ENCODE measurements around the gene SPRR2D. TPM values are rescaled to one million over a fixed set of nuclear protein-coding genes. Genes with fewer than 3 reads are reported as not detected.

SPRR2D gene
- total RNA-seq = 2.4 and 8.0 TPM in 2 replicates

DNA sequence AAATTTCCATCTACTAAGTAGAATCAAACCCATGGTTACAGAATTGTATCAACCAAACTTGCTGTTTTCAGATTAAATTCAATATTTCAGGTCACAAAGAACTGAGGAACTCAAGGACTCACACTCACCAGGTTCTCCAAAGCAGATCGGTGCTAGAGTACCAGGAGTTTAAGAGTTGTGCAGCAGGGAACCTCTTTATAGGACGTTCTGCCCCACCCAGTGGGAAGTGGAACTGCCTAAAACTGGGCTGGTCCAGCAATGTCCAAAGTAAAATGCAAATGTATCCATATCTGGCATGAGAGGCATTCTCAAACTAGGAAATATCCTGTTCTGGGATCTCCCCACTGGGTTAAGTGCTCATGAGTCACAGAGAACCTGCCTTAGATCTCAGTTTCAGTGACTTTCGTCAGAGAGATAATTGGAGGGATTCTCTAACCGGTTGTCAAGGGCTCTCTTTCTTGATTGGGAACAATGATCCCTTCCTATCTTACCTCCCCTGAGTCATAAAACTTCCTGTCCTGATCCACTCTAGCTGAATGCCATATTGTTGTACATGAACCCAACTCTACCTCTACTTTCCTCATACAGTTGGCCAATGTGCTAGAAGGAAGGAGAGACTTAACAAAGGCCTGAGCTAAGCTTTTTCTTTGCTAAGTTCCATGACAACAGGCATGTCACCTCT is at the start of gene SPRR2D:
TSS of gene SPRR2D (minus strand) at position 171 of the 682 bp plus-strand sequence. CDS start 774 bp downstream, outside the sequence.
- TF ChIP-seq, protein P1, sequence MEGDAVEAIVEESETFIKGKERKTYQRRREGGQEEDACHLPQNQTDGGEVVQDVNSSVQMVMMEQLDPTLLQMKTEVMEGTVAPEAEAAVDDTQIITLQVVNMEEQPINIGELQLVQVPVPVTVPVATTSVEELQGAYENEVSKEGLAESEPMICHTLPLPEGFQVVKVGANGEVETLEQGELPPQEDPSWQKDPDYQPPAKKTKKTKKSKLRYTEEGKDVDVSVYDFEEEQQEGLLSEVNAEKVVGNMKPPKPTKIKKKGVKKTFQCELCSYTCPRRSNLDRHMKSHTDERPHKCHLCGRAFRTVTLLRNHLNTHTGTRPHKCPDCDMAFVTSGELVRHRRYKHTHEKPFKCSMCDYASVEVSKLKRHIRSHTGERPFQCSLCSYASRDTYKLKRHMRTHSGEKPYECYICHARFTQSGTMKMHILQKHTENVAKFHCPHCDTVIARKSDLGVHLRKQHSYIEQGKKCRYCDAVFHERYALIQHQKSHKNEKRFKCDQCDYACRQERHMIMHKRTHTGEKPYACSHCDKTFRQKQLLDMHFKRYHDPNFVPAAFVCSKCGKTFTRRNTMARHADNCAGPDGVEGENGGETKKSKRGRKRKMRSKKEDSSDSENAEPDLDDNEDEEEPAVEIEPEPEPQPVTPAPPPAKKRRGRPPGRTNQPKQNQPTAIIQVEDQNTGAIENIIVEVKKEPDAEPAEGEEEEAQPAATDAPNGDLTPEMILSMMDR (IDR thresholded peaks at IDR 0.05; ENCODE audit: insufficient read depth, low read length, poor library complexity, severe bottlenecking) = no peak

DNA sequence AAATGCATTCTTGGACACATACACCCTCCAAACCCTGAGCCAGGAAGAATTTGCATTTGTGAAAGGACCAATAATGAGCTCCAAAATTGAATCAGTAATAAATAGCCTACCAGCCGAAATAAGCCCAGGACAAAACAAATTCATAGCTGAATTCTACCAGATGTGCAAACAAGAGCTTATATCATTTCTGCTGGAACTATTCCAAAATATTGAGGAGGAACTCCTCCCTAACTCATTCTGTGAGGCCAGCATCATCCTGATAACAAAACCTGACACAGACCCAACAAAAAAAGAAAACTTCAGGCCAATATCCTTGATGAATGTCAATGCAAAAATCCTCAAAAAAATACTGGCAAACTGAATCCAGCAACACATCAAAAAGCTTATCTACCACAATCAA is 46.7 kb upstream of the SPRR2D start:
- no peak overlapping the region for H3K4me3 ChIP-seq (ENCODE audit: low read depth, low read length)
- H3K27me3 ChIP-seq (ENCODE audit: control insufficient read depth, insufficient read depth, low read length) = no peaks in the 10 kb centered on the region
- no peak for DNase-seq (ENCODE audit: low read depth)
- no peaks in the 10 kb centered on the region for H3K36me3 ChIP-seq (ENCODE audit: control insufficient read depth, insufficient read depth, low read length)
- TF ChIP-seq, protein P1 (IDR thresholded peaks at IDR 0.05; ENCODE audit: insufficient read depth, low read length, poor library complexity, severe bottlenecking) = no peak

More for the DNA sequence above, at the start of gene SPRR2D:
- H3K36me3 ChIP-seq (ENCODE audit: control insufficient read depth, insufficient read depth, low read length) = no peaks in the 10 kb centered on the region
- DNase-seq (ENCODE audit: low read depth) = no peak
- H3K27me3 ChIP-seq (ENCODE audit: control insufficient read depth, insufficient read depth, low read length) = no peaks in the 10 kb centered on the region
- no peak within 1 kb of the TSS for H3K4me3 ChIP-seq (ENCODE audit: low read depth, low read length)

DNA sequence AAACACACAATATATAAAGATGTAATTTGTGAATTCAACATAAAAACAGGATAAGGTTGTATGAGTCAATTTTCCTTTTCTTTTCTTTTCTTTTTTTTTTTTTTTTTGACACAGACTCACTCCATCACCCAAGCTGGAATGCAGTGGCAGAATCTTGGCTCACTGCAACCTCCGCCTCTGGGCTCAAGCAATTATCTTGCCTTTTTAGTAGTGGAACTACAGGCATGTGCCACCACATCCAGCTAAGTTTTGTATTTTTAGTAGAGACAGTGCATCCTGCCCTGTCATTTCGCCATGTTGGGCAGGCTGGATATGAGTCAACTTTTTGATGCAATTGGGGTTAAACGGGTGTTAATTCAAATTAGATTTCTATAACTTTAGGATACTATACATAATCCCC is 40.8 kb upstream of the SPRR2D start:
- no peak for DNase-seq (ENCODE audit: low read depth)
- H3K27me3 ChIP-seq (ENCODE audit: control insufficient read depth, insufficient read depth, low read length) = no peaks in the 10 kb centered on the region
- H3K36me3 ChIP-seq (ENCODE audit: control insufficient read depth, insufficient read depth, low read length) = no peaks in the 10 kb centered on the region
- H3K4me3 ChIP-seq (ENCODE audit: low read depth, low read length) = no peak overlapping the region
- TF ChIP-seq, protein P1 (IDR thresholded peaks at IDR 0.05; ENCODE audit: insufficient read depth, low read length, poor library complexity, severe bottlenecking) = no peak

DNA sequence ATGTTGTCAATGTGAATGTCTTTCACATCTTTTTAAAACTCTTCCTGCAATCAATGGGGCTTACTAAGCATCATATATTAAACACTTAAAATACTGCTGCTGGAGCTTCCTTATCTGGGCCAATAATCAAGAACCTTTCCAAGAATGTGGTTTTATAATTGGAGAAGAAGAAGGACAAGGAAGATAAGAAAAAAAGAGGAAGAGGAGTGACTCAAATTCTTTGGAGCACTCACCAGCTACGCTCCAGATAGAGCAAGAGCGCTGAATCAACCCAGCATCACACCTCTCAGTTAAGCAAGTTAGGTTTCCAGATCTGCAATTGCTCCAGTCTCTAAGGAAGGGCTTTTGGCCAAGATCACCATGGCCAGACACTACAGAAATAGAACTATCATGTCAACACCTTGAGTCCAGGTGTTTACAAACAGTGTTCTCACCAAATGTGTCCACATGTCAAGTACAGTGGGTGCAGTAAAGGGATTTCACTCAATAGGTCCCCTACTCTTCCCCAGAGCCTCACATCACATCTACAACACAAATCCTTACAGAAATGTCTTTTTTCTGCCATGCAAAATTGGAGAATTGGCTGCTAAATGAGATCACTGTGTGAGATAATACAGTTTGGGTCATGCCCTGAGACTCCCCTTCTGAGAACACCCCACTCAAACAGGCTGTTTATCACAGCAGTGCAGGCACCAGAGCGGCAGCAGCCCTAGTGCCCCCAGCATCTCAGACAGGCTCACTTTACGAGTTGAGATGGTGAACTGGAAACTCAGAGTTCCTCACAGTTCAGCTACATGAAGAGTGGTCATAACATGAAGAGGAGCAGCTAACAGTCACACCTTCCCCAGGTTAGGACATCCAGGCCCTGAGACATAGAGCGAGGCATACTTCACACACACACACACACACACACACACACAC is 32.1 kb upstream of the SPRR2D start:
- TF ChIP-seq, protein P1 (IDR thresholded peaks at IDR 0.05; ENCODE audit: insufficient read depth, low read length, poor library complexity, severe bottlenecking) = no peak
- DNase-seq (ENCODE audit: low read depth) = no peak
- no peak overlapping the region for H3K4me3 ChIP-seq (ENCODE audit: low read depth, low read length)
- no peaks in the 10 kb centered on the region for H3K27me3 ChIP-seq (ENCODE audit: control insufficient read depth, insufficient read depth, low read length)
- H3K36me3 ChIP-seq (ENCODE audit: control insufficient read depth, insufficient read depth, low read length) = no peaks in the 10 kb centered on the region

DNA sequence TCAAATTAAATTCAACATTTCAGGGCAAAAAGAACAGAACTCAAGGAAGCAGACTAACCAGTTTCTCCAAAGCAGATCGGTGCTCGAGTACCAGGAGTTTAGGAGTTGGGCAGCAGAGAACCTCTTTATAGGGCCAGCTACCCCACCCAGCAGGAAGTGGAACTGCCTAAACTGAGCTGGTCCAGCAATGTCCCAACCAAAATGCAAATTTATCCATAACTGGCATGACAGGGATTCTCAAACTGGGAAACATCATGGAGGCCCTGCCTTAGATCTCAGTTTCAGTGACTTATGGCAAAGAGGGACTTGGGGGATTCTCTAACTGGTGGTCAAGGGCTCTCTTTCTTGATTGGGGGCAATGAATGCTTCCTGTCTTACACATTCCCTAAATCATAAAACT is 30.6 kb upstream of the SPRR2D start, which contains the start of gene SPRR2B:
TSS of gene SPRR2B (minus strand) at position 101 of the 400 bp plus-strand sequence. CDS start 772 bp downstream, outside the sequence.
- no peaks in the 10 kb centered on the region for H3K36me3 ChIP-seq (ENCODE audit: control insufficient read depth, insufficient read depth, low read length)
- no peak within 1 kb of the TSS for H3K4me3 ChIP-seq (ENCODE audit: low read depth, low read length)
- TF ChIP-seq, protein P1 (IDR thresholded peaks at IDR 0.05; ENCODE audit: insufficient read depth, low read length, poor library complexity, severe bottlenecking) = no peak
- no peaks in the 10 kb centered on the region for H3K27me3 ChIP-seq (ENCODE audit: control insufficient read depth, insufficient read depth, low read length)
- DNase-seq (ENCODE audit: low read depth) = no peak

All from kidney epithelial cell (primary cell).